GM10248 (cell line): Measurements from ENCODE around the gene PDE6H.
A peak's percentile ranks its signal among the peaks of the same experiment; 100 is the strongest.

Experiments used
- CTCF ChIA-PET: fragments of 300-600 bp; sonication (Branson Sonifier 250); formaldehyde crosslinking; extraction: SDS; loops from one replicate; lab custom pipeline; 2021; ENCODE audit warnings: antibody characterized with exemption; lab: Yijun Ruan, JAX
- POLR2A ChIA-PET: fragments of 350-650 bp; sonication (Branson Sonifier 250); formaldehyde crosslinking; extraction: SDS; loops from one replicate; lab custom pipeline; 2020; ENCODE audit warnings: antibody characterized with exemption; lab: Yijun Ruan, JAX
- DNase-seq: peaks from one replicate; pipeline ENCODE4 v3.0.0; 2012; ENCODE audit errors: extremely low spot score
- TF ChIP-seq, protein P1 (sequence below): IDR thresholded peaks from 2 replicates; pipeline ENCODE4 v1.5.1; 2012; ENCODE audit warnings: mild to moderate bottlenecking, low read depth; ENCODE audit errors: extremely low read depth, missing control alignments, control extremely low read depth

PDE6H gene

DNA sequence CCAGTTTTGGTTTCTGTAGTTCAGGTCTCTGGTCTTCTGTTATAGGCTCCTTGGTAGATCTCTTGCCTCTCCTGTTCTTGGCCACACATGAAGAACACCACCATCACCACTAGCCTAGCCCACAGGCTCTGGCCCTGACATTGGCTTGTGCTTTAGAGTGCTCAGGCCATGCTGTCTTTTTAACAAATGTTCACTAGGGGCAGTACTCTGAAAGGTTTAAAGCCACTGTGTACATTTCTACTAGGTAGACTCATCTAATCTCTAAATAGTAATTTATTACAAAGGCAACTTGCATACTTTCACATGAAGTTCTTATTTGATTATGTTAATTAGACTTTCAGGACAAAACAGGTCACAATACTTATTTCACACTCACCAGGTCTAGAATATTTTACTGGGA lies 38.3 kb downstream of the PDE6H start:
- ChIA-PET POLR2A (no interaction called here), CTCF (interaction anchor here (3.0 kb wide), 1 partner anchor 16 kb away, joined by 11 read pairs; no protein-coding TSS in a partner anchor)
- DNase-seq: no peak
- TF ChIP-seq, protein P1, sequence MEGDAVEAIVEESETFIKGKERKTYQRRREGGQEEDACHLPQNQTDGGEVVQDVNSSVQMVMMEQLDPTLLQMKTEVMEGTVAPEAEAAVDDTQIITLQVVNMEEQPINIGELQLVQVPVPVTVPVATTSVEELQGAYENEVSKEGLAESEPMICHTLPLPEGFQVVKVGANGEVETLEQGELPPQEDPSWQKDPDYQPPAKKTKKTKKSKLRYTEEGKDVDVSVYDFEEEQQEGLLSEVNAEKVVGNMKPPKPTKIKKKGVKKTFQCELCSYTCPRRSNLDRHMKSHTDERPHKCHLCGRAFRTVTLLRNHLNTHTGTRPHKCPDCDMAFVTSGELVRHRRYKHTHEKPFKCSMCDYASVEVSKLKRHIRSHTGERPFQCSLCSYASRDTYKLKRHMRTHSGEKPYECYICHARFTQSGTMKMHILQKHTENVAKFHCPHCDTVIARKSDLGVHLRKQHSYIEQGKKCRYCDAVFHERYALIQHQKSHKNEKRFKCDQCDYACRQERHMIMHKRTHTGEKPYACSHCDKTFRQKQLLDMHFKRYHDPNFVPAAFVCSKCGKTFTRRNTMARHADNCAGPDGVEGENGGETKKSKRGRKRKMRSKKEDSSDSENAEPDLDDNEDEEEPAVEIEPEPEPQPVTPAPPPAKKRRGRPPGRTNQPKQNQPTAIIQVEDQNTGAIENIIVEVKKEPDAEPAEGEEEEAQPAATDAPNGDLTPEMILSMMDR: peak; percentile 10

DNA sequence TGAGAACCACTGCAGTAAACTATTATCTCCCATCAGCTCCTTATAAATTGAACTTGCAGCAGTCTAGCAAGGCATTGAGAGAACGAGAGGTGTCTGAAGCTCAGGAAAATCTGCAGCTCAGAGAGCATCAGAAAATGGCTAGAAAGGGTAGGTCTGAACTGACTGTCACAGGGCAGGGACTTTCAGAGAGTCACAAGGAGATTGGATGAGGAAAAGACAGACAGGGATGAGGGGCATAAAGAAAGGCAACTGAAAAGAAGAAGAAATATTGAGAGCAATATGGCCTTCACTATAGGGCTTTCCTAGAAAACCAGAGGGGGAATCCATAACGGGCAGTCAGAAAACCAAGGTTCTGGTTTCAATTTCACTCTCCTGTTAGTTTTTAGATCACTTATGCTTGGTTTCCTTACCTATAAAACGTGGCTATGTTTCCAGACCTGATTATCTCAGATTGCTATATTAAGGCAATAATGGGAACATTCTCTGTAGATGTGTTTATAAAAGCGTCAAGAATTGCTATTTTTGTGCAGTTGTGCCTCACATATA lies 40.9 kb downstream of the PDE6H start:
- POLR2A ChIA-PET: no interaction called here
- TF ChIP-seq, protein P1: no peak
- CTCF ChIA-PET: no interaction called here
- DNase-seq: no peak

DNA sequence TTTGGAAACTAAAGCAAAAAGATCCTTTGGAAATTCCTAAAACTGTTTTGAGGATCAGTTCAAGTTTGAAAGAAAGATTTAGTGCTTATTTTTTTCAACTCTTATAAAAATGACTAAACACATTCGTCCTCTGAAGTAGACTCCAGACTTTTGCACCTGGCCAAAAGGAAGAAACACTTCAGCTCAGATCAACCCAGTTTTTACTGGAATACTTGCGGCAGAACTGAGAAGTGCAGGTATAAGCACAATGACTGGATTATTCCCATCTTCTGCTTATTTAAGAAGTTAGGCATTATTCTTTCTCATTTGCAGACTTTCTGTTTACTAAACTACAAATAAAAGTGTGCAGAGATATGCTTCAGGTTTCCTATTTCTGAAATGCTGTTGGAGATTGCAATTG lies 41.9 kb downstream of the PDE6H start:
- TF ChIP-seq, protein P1: no peak
- no peak for DNase-seq
- ChIA-PET CTCF (no interaction called here), POLR2A (no interaction called here)

DNA sequence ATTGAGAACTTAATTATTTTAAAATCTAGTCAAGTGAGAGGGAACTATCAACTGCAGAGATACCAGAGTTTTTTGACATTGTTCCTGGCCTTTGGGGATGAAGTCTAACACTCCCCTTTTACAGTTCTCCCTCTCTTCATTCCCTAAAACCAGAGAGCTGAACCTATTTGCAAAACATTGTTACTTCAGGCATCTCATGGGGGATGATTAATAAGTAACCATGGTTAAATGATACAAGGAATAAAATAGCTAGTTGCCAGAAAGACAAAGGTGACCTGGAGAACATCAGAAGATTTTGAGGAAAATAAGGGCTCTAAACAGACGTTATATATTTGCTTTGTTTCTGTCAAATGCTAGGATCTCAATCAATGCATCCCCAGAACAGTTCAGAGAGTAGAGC lies 42.3 kb downstream of the PDE6H start:
- DNase-seq: no peak
- ChIA-PET POLR2A (no interaction called here), CTCF (interaction anchor here (0.7 kb wide), 1 partner anchor 206 kb away, joined by 3 read pairs; the partner anchor contains the start of gene RERG)
- TF ChIP-seq, protein P1: no peak

DNA sequence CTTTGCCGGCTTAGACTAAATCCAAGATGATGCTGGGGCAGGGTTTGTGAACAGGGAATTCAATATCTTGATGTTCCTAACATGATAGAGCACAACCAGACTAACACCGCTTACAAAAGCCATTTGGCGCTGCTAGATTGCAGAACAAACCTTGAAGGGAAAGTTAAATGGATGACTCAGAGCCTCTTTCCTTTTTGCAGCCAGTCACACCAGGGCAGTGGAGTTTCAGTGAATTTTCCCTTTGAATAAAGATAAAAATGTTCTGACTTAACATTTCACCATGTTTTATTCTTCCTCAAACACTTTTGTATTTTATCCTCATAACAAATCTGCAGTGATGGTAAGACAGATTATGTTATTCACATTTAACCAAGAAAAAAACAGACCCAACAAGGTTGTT lies 47.3 kb downstream of the PDE6H start:
- no peak for DNase-seq
- TF ChIP-seq, protein P1: no peak
- CTCF ChIA-PET: interaction anchor here (1.4 kb wide), 1 partner anchor 20 kb away, joined by 3 read pairs; no protein-coding TSS in a partner anchor
- POLR2A ChIA-PET: no interaction called here
